SK-N-MC (cell line): Measurements from ENCODE around the gene DPYSL5.

Experiments
- EZH2 ChIP-seq: fragments of 200-600 bp; sonication (generic); IDR thresholded peaks from one replicate; pipeline ENCODE4 v1.6.1; 2017; ENCODE audit warnings: antibody characterized with exemption
- FOXP2 ChIP-seq: optimal IDR thresholded peaks from 2 replicates; pipeline ENCODE3; 2011; ENCODE audit warnings: mild to moderate bottlenecking, moderate library complexity; ENCODE audit not compliant: insufficient read depth; ENCODE audit errors: extremely low read length, control extremely low read depth
- POLR2AphosphoS5 ChIP-seq: IDR thresholded peaks from 2 replicates; pipeline ENCODE4 v1.6.1; 2012; ENCODE audit warnings: mild to moderate bottlenecking, low read depth, low read length, borderline replicate concordance

GRCh38 chr2:26971911-26972786 lies 124.2 kb downstream of the DPYSL5 start:
- TF ChIP-seq EZH2 (no peak), POLR2AphosphoS5 (no peak), FOXP2 (no peak)
